AG10803 (cell line): ENCODE measurements around the gene CLPTM1.

Experiments used
- DNase-seq: peaks from one replicate; pipeline ENCODE4 v3.0.0; 2010; ENCODE audit warnings: low read depth
- H3K4me3 ChIP-seq: 2 replicates; pipeline ENCODE4 v1.5.1; 2011; ENCODE audit warnings: mild to moderate bottlenecking, low read length, control low read depth
- TF ChIP-seq, protein P1 (sequence below): conservative IDR thresholded peaks from 2 replicates; pipeline ENCODE4 v1.5.1; 2011; ENCODE audit warnings: mild to moderate bottlenecking, low read length, control low read depth, inconsistent platforms

CLPTM1 gene

DNA sequence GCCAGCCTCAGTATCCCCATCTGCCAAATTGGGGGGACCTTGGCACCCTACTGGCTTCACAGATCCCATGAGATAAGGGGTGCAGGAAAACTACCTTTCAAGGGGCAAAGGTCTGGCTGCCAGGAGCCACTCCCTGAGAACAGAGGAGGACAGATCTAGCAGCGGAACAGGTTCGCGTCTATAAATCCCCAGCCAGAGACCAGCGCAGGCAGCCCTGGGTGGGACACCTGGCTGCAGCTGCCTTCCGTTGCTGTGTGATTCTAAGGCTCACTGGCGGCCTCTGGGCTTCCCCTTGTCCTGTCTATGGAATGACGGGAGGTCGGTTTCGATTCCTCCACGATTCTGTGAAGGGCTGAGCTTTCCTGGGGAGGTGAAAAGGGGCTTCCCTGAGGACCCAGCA lies 53.4 kb downstream of the CLPTM1 start:
- TF ChIP-seq, protein P1, sequence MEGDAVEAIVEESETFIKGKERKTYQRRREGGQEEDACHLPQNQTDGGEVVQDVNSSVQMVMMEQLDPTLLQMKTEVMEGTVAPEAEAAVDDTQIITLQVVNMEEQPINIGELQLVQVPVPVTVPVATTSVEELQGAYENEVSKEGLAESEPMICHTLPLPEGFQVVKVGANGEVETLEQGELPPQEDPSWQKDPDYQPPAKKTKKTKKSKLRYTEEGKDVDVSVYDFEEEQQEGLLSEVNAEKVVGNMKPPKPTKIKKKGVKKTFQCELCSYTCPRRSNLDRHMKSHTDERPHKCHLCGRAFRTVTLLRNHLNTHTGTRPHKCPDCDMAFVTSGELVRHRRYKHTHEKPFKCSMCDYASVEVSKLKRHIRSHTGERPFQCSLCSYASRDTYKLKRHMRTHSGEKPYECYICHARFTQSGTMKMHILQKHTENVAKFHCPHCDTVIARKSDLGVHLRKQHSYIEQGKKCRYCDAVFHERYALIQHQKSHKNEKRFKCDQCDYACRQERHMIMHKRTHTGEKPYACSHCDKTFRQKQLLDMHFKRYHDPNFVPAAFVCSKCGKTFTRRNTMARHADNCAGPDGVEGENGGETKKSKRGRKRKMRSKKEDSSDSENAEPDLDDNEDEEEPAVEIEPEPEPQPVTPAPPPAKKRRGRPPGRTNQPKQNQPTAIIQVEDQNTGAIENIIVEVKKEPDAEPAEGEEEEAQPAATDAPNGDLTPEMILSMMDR, result no peak
- H3K4me3 ChIP-seq, result no peak overlapping the region
- no peak for DNase-seq

DNA sequence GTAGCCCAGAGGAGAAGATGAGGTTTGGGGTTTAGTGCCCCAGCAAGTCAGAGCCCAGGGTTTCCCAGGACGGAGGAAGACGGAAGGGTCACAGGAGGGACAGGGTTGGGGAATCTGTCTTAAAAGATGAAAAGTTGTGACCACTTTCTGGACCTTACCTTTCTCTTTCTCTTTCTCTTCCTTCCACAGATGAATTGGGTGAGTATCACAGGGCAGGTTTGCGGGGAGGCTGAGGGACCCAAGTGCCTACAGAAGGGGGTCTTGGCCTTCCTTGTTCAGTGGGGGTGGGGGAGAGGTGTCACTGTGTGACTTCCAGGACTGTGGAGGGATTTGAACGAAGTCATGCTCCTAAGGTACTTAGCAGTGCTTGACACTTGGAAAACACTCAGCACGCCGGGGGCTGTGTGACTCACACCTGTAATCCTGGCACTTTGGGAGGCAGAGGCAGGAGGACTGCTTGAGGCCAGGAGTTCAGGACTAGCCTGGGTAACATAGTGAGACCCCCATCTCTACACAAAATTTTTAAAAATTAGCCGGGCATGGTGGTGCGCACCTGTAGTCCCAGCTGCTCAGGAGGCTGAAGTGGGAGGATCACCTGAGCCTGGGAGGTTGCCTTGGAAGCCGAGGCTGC lies 54.6 kb downstream of the CLPTM1 start:
- no peak for DNase-seq
- TF ChIP-seq, protein P1, result no peak
- no peak overlapping the region for H3K4me3 ChIP-seq

DNA sequence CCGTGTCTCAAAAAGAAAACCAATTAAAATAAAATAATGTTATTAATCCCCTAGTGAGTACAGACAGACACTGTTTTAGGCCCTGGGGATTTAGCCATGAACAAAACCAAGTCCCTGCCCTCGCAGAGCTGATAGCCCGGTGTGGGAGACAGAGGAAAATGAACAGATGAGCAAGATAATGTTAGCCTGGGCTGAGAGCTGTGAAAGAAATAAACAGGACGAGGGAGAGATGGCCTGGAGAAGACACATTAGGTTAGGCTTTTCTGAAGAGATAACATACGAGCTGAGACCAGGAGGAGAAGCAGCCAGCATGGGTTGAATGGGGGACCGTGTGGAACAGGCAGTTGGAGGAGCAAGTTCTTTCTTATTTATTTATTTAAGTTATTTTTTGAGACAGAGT lies 55.1 kb downstream of the CLPTM1 start:
- no peak for DNase-seq
- H3K4me3 ChIP-seq, result no peak overlapping the region
- TF ChIP-seq, protein P1, result no peak

DNA sequence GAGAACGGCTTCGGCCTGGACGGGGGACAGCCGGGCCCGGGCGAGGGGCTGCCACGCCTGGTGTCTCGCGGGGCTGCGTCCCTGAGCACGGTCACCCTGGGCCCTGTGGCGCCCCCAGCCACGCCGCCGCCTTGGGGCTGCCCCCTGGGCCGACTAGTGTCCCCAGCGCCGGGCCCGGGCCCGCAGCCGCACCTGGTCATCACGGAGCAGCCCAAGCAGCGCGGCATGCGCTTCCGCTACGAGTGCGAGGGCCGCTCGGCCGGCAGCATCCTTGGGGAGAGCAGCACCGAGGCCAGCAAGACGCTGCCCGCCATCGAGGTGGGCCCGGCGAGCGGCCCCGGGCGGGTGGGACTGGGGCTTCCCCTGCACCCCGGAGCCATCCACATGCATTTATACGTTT lies 56.8 kb downstream of the CLPTM1 start:
- TF ChIP-seq, protein P1, result no peak
- no peak overlapping the region for H3K4me3 ChIP-seq
- DNase-seq, result no peak

DNA sequence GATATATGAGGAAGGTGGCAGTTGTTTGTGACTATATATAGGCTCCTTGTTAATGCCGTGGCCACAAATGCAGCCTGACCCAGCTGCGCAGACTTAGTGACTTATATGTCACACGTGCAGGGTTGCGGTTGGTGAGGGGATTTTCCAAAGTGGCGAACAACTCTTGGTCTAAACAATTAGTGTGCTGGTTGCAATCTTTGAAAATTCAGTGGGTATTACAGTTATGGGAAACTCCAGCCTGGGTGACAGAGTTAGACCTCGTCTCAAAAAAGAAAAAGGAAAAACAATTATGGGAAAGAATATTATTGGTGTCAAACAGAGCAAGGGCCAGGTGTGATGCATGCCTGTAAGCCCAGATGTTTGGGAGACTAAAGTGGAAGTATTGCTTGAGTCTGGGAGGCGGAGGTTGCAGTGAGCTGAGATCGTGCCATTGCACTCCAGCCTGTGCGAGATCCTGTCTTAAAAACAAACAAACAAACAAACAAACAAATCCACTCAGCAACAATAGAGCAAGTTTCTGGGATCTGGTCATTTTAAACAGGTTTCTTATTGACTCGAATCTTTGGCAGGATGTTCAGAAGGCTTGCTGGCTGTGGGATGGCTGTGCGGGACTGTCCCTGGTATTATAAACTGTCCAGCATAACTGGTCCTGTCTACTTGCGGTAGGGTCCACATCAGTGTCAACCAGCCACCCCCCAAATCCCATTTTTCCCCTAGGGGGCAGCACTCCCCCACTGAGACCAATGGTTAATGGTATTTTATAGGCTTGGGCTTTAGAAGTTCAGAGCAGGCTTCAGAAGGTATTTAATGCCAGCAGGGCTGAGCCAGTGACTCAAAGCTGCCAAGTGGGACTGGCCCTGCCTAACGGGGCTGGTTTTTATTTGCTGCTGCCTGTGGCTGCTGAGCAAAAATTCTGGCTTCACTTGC lies 61.5 kb downstream of the CLPTM1 start:
- no peak overlapping the region for H3K4me3 ChIP-seq
- DNase-seq, result peak; percentile 84
- TF ChIP-seq, protein P1, result peak; percentile 70

DNA sequence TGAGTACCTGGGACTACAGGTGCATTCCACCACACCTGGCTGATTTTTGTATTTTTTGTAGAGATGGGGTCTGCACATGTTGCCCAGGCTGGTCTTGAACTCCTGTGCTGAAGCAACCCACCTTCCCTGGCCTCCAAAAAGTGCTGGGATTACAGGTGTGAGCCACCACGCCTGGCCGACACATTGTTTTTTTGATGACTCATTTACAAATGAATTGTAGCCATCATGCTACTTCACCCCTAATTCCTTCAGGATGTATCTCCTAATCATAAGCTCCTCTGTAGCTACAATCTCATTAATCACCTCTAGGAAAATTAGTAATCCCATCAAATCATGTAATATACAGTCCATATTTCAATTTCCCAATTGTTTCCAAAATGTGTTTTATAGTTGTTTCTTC lies 64.0 kb downstream of the CLPTM1 start:
- no peak for DNase-seq
- TF ChIP-seq, protein P1, result no peak
- no peak overlapping the region for H3K4me3 ChIP-seq

DNA sequence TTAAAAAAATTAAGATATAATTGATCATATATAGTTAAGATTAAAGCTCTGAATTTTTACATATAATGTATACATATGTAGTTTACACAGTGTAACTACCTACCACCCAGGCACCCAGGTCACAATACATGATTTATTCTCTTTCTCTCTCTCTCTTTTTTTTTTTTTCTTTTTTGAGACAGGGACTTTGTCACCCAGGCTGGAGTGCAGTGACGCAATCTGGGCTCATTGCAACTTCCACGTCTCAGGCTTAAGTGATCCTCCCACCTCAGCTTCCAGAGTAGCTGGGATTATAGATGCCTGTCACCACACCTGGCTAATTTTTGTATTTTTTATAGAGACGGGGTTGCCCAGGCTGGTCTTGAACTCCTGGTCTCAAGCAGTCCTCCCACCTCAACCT lies 64.9 kb downstream of the CLPTM1 start:
- no peak overlapping the region for H3K4me3 ChIP-seq
- no peak for DNase-seq
- TF ChIP-seq, protein P1, result no peak
